NCI-H774 (cell line): ENCODE measurements around the gene INPP5B.
"Not testable (repeated sequence)": the region's sequence is repeated elsewhere in the genome, so short reads cannot be mapped to it uniquely, and the experiment has no call there.

ENCODE experiments used
- DNase-seq: peaks from one replicate; lab custom pipeline; 2025; lab: John Stamatoyannopoulos, UW

The INPP5B gene

GRCh38 chr1:37947364-37947763, 511 bp upstream of the INPP5B start:
- no peak for DNase-seq

- DNase-seq = no peak
Observed at GRCh38 chr1:37945743-37946702, 830 bp downstream of the INPP5B start.

GRCh38 chr1:37945251-37945650, 1.6 kb downstream of the INPP5B start:
- DNase-seq = no peak

- DNase-seq = no peak
Observed at GRCh38 chr1:37944816-37945215, 2.0 kb downstream of the INPP5B start.

- DNase-seq = no peak
Observed at GRCh38 chr1:37944086-37944763, 2.6 kb downstream of the INPP5B start.

GRCh38 chr1:37940299-37940947, 6.4 kb downstream of the INPP5B start:
- peak; percentile 94 for DNase-seq

- not testable (repeated sequence) for DNase-seq
Observed at GRCh38 chr1:37936760-37937159, 10.1 kb downstream of the INPP5B start.

GRCh38 chr1:37932759-37933158, 14.1 kb downstream of the INPP5B start:
- no peak for DNase-seq

GRCh38 chr1:37931361-37932158, 15.3 kb downstream of the INPP5B start:
- DNase-seq = peak; percentile 100

- DNase-seq = no peak
Observed at GRCh38 chr1:37931102-37931360, 15.8 kb downstream of the INPP5B start.

- DNase-seq = no peak
Observed at GRCh38 chr1:37930246-37931101, 16.4 kb downstream of the INPP5B start.

- no peak for DNase-seq
Observed at GRCh38 chr1:37926038-37926924, 20.6 kb downstream of the INPP5B start.

GRCh38 chr1:37925316-37925715, 21.5 kb downstream of the INPP5B start:
- DNase-seq = no peak

GRCh38 chr1:37923551-37923889, 23.3 kb downstream of the INPP5B start:
- no peak for DNase-seq

- DNase-seq = no peak
Observed at GRCh38 chr1:37922767-37923550, 23.9 kb downstream of the INPP5B start.

GRCh38 chr1:37919277-37919676, 27.6 kb downstream of the INPP5B start:
- no peak for DNase-seq

GRCh38 chr1:37915476-37916093, 31.3 kb downstream of the INPP5B start:
- DNase-seq = no peak

- peak; percentile 76 for DNase-seq
Observed at GRCh38 chr1:37914719-37915475, 32.0 kb downstream of the INPP5B start.
